ENCODE results near the gene CLIP3. TPM values are rescaled to one million over a fixed set of nuclear protein-coding genes. Genes with fewer than 3 reads are reported as not detected.
A peak's percentile ranks its signal among the peaks of the same experiment; 100 is the strongest.
"Not testable (repeated sequence)": the region's sequence is repeated elsewhere in the genome, so short reads cannot be mapped to it uniquely, and the experiment has no call there.

The CLIP3 gene
- total RNA-seq, 1 donor from 2014 or later: 8.2 TPM

GRCh38 chr19:36046443-36047050, 13.9 kb upstream of the CLIP3 start:
- Mint-ChIP-seq H3K27me3 (ENCODE audit: insufficient read depth, low read depth) (no peaks in the 10 kb centered on the region), H3K27ac (no peak overlapping the region), H3K4me3 (no peak overlapping the region), H3K9me3 (no peaks in the 10 kb centered on the region), H3K36me3 (peaks cover 9% of the 10 kb centered on the region), H3K4me1 (peaks cover 12% of the 10 kb centered on the region)
- H3K79me2 ChIP-seq (ENCODE audit: low read depth): no peaks in the 10 kb centered on the region
- no peak for TF ChIP-seq EZH2phosphoT487 (IDR thresholded peaks at IDR 0.05)
- no peak for TF ChIP-seq CTCF (IDR thresholded peaks at IDR 0.05)
- TF ChIP-seq EZH2 (IDR thresholded peaks at IDR 0.05): no peak
- no peak overlapping the region for H3K27ac ChIP-seq
- H3K9ac ChIP-seq: no peak overlapping the region
- no peak overlapping the region for H3K4me3 ChIP-seq
- H3K4me1 ChIP-seq: no peaks in the 10 kb centered on the region
- H3K27me3 ChIP-seq: no peaks in the 10 kb centered on the region
- H2AFZ ChIP-seq (replicated peaks): no peak overlapping the region
- no peaks in the 10 kb centered on the region for H3K9me3 ChIP-seq (ENCODE audit: low read depth)
- H3F3A ChIP-seq (ENCODE audit: low read depth): no peaks in the 10 kb centered on the region
- no peak overlapping the region for H3K4me2 ChIP-seq
- DNase-seq (ENCODE audit: low spot score): no peak
- no peaks in the 10 kb centered on the region for H3K36me3 ChIP-seq
- H4K20me1 ChIP-seq (ENCODE audit: low read depth): peaks cover 12% of the 10 kb centered on the region

- DNase-seq (ENCODE audit: low spot score): no peak
- Mint-ChIP-seq H3K9me3 (no peaks in the 10 kb centered on the region), H3K4me3 (no peak overlapping the region), H3K4me1 (peaks cover 12% of the 10 kb centered on the region), H3K36me3 (peaks cover 10% of the 10 kb centered on the region), H3K27ac (no peak overlapping the region), H3K27me3 (ENCODE audit: insufficient read depth, low read depth) (no peaks in the 10 kb centered on the region)
- Histone ChIP-seq H3K27me3 (no peaks in the 10 kb centered on the region), H3F3A (ENCODE audit: low read depth) (no peaks in the 10 kb centered on the region), H3K4me1 (no peaks in the 10 kb centered on the region), H2AFZ (replicated peaks) (no peak overlapping the region), H3K36me3 (no peaks in the 10 kb centered on the region), H3K27ac (no peak overlapping the region), H3K4me2 (no peak overlapping the region), H3K4me3 (no peak overlapping the region), H4K20me1 (ENCODE audit: low read depth) (no peaks in the 10 kb centered on the region), H3K79me2 (ENCODE audit: low read depth) (no peaks in the 10 kb centered on the region), H3K9me3 (ENCODE audit: low read depth) (no peaks in the 10 kb centered on the region), H3K9ac (no peak overlapping the region)
- TF ChIP-seq EZH2 (IDR thresholded peaks at IDR 0.05) (no peak), CTCF (IDR thresholded peaks at IDR 0.05) (no peak), EZH2phosphoT487 (IDR thresholded peaks at IDR 0.05) (no peak)
Measured at GRCh38 chr19:36043952-36044351, 11.3 kb upstream of the CLIP3 start.

GRCh38 chr19:36041831-36042230, 9.2 kb upstream of the CLIP3 start:
- Histone ChIP-seq H3K4me3 (no peak overlapping the region), H3K9ac (no peak overlapping the region), H4K20me1 (ENCODE audit: low read depth) (no peaks in the 10 kb centered on the region), H2AFZ (replicated peaks) (no peak overlapping the region), H3K27ac (no peak overlapping the region), H3F3A (ENCODE audit: low read depth) (no peaks in the 10 kb centered on the region), H3K27me3 (no peaks in the 10 kb centered on the region), H3K79me2 (ENCODE audit: low read depth) (no peaks in the 10 kb centered on the region), H3K9me3 (ENCODE audit: low read depth) (no peaks in the 10 kb centered on the region), H3K4me1 (no peaks in the 10 kb centered on the region), H3K36me3 (no peaks in the 10 kb centered on the region), H3K4me2 (no peak overlapping the region)
- TF ChIP-seq EZH2 (IDR thresholded peaks at IDR 0.05): no peak
- TF ChIP-seq EZH2phosphoT487 (IDR thresholded peaks at IDR 0.05): no peak
- no peak for TF ChIP-seq CTCF (IDR thresholded peaks at IDR 0.05)
- Mint-ChIP-seq H3K36me3 (peaks cover 9% of the 10 kb centered on the region), H3K9me3 (no peaks in the 10 kb centered on the region), H3K27ac (no peak overlapping the region), H3K4me1 (peaks cover 12% of the 10 kb centered on the region), H3K4me3 (no peak overlapping the region), H3K27me3 (ENCODE audit: insufficient read depth, low read depth) (peaks cover 2% of the 10 kb centered on the region)
- peak; percentile 19 for DNase-seq (ENCODE audit: low spot score)

- not testable (repeated sequence) for H2AFZ ChIP-seq (replicated peaks); H3K9me3 ChIP-seq (ENCODE audit: low read depth); H3K4me3 ChIP-seq; H3K9ac ChIP-seq; H3K36me3 ChIP-seq; H3F3A ChIP-seq (ENCODE audit: low read depth); H3K4me2 ChIP-seq; H4K20me1 ChIP-seq (ENCODE audit: low read depth); H3K9me3 Mint-ChIP-seq; DNase-seq (ENCODE audit: low spot score); H3K27me3 ChIP-seq; H3K4me1 ChIP-seq; H3K27me3 Mint-ChIP-seq (ENCODE audit: insufficient read depth, low read depth); H3K27ac ChIP-seq; H3K79me2 ChIP-seq (ENCODE audit: low read depth); H3K36me3 Mint-ChIP-seq
- Mint-ChIP-seq H3K4me1 (peaks cover 12% of the 10 kb centered on the region), H3K4me3 (peak overlapping the region; percentile 14), H3K27ac (peak overlapping the region; percentile 89)
Measured at GRCh38 chr19:36041092-36041491, 8.4 kb upstream of the CLIP3 start.

All from neural progenitor cell (in vitro differentiated cells).